Astrocyte (in vitro differentiated cells and primary cell): Measurements from ENCODE around the gene IFNA7.
"Not testable (repeated sequence)": the region's sequence is repeated elsewhere in the genome, so short reads cannot be mapped to it uniquely, and the experiment has no call there.

Experiments
- EZH2 ChIP-seq: IDR thresholded peaks from 2 replicates; pipeline ENCODE4 v1.6.1; 2012; ENCODE audit warnings: mild to moderate bottlenecking, low read length, inconsistent platforms; ENCODE audit not compliant: insufficient read depth
- TF ChIP-seq, protein P1 (sequence below): IDR thresholded peaks from 2 replicates; pipeline ENCODE4 v1.5.1; 2011; ENCODE audit warnings: low read depth, mild to moderate bottlenecking, inconsistent platforms, low read length, moderate library complexity; ENCODE audit not compliant: insufficient read depth

DNA sequence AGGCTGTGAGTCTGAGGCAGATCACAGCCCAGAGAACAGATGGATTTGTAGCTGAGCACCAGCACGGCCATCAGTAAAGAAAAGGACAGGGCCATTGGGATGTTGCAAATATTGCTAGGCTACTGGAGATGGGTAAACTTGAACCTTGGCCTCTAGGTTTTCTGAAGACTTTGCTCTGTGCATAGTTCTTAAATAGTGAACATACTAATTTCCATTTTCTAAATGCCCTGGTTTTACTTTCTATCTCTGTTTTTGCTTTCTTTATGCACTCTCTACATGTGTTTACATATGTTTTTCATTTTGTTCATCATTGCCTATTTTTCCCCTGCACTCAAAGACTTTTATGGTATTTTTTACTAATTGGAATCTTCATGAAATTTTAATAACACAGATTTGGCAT lies 15.2 kb upstream of the IFNA7 start, which contains the start of gene IFNA16:
- TF ChIP-seq, protein P1, sequence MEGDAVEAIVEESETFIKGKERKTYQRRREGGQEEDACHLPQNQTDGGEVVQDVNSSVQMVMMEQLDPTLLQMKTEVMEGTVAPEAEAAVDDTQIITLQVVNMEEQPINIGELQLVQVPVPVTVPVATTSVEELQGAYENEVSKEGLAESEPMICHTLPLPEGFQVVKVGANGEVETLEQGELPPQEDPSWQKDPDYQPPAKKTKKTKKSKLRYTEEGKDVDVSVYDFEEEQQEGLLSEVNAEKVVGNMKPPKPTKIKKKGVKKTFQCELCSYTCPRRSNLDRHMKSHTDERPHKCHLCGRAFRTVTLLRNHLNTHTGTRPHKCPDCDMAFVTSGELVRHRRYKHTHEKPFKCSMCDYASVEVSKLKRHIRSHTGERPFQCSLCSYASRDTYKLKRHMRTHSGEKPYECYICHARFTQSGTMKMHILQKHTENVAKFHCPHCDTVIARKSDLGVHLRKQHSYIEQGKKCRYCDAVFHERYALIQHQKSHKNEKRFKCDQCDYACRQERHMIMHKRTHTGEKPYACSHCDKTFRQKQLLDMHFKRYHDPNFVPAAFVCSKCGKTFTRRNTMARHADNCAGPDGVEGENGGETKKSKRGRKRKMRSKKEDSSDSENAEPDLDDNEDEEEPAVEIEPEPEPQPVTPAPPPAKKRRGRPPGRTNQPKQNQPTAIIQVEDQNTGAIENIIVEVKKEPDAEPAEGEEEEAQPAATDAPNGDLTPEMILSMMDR = not testable (repeated sequence)
- TF ChIP-seq EZH2 = not testable (repeated sequence)
